HCT116 (cell line): ENCODE data around the gene ELK3. TPM values are rescaled to one million over a fixed set of nuclear protein-coding genes. Genes with fewer than 3 reads are reported as not detected.

Source experiments
- ATAC-seq: fragments of 200-7000 bp; cut with Tn5 transposase; 2 replicates; pipeline ENCODE4 v1.9.1; 2020; ENCODE audit warnings: mild to moderate bottlenecking, moderate library complexity
- BruUV-seq: library from RNA; stranded (reverse); fragments of 400-500 nt; replicated peaks from 2 replicates; lab custom pipeline; 2021; lab: Mats Ljungman, UMichigan
- CTCF ChIA-PET: fragments of 300-600 bp; sonication (Branson Sonifier 250); formaldehyde crosslinking; loops from one replicate; lab custom pipeline; 2021; ENCODE audit warnings: antibody characterized with exemption; lab: Charles Lee
- POLR2A ChIA-PET: fragments of 300-600, 350-600 bp; sonication (Branson Sonifier 250); formaldehyde crosslinking; loops from one replicate; lab custom pipeline; 2021; ENCODE audit warnings: antibody characterized with exemption; lab: Charles Lee
- RAD21 ChIA-PET, 2 experiments: fragments of 300-600 bp; sonication (Branson Sonifier 250); formaldehyde crosslinking; loops; one replicate each; lab custom pipeline; 2023; ENCODE audit warnings: low total read pairs in 2 of 2; ENCODE audit not compliant: uncharacterized antibody in 2 of 2, unreplicated experiment in 2 of 2, low non-redundant PET in 1 of 2; lab: Charles Lee
- DNase-seq: peaks from one replicate; pipeline ENCODE4 v3.0.0-alpha.2; 2010; ENCODE audit warnings: low read depth, low spot score
- H2AFZ ChIP-seq: fragments of 200-600 bp; shearing (Covaris generic), sonication (generic); 2 replicates; pipeline ENCODE4 v1.6.1; 2017; ENCODE audit warnings: low read depth, mixed run types, mixed read lengths, antibody characterized with exemption, low read length; ENCODE audit not compliant: poor library complexity, severe bottlenecking
- H3K27ac ChIP-seq: 2 replicates; pipeline ENCODE4 v1.5.1; 2012; ENCODE audit warnings: low read depth, low read length
- H3K27me3 ChIP-seq: fragments of 200-600 bp; sonication (generic); 2 replicates; pipeline ENCODE4 v1.6.1; 2016; ENCODE audit warnings: mixed run types, low read length, mixed read lengths; ENCODE audit not compliant: insufficient read depth
- H3K36me3 ChIP-seq, 2 experiments: fragments of 200-500 bp in 1 of 2; fragments of 200-600 bp in 1 of 2; sonication (Bioruptor generic) in 1 of 2; sonication (generic) in 1 of 2; 2 replicates each; pipeline versions ENCODE4 v1.5.1 to v1.6.1; 2014 to 2016; ENCODE audit warnings: low read length in 2 of 2, inconsistent platforms in 1 of 2, mixed read lengths in 1 of 2, mixed run types in 1 of 2; ENCODE audit not compliant: insufficient read depth in 2 of 2, control insufficient read depth in 1 of 2
- H3K4me1 ChIP-seq, 2 experiments: fragments of 200-600 bp in 1 of 2; sonication (generic) in 1 of 2; 2 replicates each; pipeline versions ENCODE4 v1.5.1 to v1.6.1; 2012 to 2017; ENCODE audit warnings: low read length in 2 of 2, inconsistent platforms in 1 of 2, mild to moderate bottlenecking in 1 of 2, mixed read lengths in 1 of 2, mixed run types in 1 of 2, moderate library complexity in 1 of 2; ENCODE audit not compliant: insufficient read depth in 2 of 2, control insufficient read depth in 1 of 2
- H3K4me2 ChIP-seq: fragments of 200-600 bp; sonication (generic); 2 replicates; pipeline ENCODE4 v1.6.1; 2017; ENCODE audit warnings: mixed run types, low read length, mixed read lengths
- H3K4me3 ChIP-seq, 2 experiments: fragments of 200-600 bp in 1 of 2; sonication (generic) in 1 of 2; replicated peaks in 1 of 2; 2 replicates each; pipeline ENCODE4 v1.5.1; 2011 to 2016; ENCODE audit warnings: low read length in 2 of 2, control low read depth in 1 of 2, low read depth in 1 of 2, mild to moderate bottlenecking in 1 of 2, mixed read lengths in 1 of 2, mixed run types in 1 of 2
- H3K79me2 ChIP-seq: fragments of 200-600 bp; sonication (generic); 2 replicates; pipeline ENCODE4 v1.6.1; 2017; ENCODE audit warnings: mild to moderate bottlenecking, mixed run types, low read length, moderate library complexity, mixed read lengths; ENCODE audit not compliant: insufficient read depth
- H3K9ac ChIP-seq: fragments of 200-600 bp; sonication (generic); 2 replicates; pipeline ENCODE4 v1.6.1; 2016; ENCODE audit warnings: low read length, mixed read lengths
- H3K9me2 ChIP-seq: fragments of 200-600 bp; sonication (generic), shearing (Covaris generic); 2 replicates; pipeline ENCODE4 v1.6.1; 2017; ENCODE audit warnings: mixed run types, mild to moderate bottlenecking, moderate library complexity; ENCODE audit not compliant: insufficient read depth
- H3K9me3 ChIP-seq, 2 experiments: fragments of 200-500 bp in 1 of 2; fragments of 200-600 bp in 1 of 2; sonication (Bioruptor generic) in 1 of 2; sonication (generic) in 1 of 2; 2 replicates each; pipeline ENCODE4 v1.6.1; 2014 to 2017; ENCODE audit warnings: low read length in 2 of 2, mixed read lengths in 2 of 2, inconsistent platforms in 1 of 2, low read depth in 1 of 2, mild to moderate bottlenecking in 1 of 2, mixed run types in 1 of 2, moderate library complexity in 1 of 2; ENCODE audit not compliant: control insufficient read depth in 1 of 2, insufficient read depth in 1 of 2
- H4K20me1 ChIP-seq: fragments of 200-600 bp; sonication (generic), shearing (Covaris generic); 2 replicates; pipeline ENCODE4 v1.6.1; 2017; ENCODE audit warnings: mixed run types, mild to moderate bottlenecking, moderate library complexity; ENCODE audit not compliant: insufficient read depth
- CBX3 ChIP-seq: IDR thresholded peaks from 2 replicates; pipeline ENCODE4 v1.6.1; 2012; ENCODE audit warnings: low read depth
- CEBPB ChIP-seq: IDR thresholded peaks from 2 replicates; pipeline ENCODE4 v1.6.1; 2012; ENCODE audit warnings: low read depth
- EGR1 ChIP-seq: IDR thresholded peaks from 2 replicates; pipeline ENCODE4 v1.6.1; 2012; ENCODE audit warnings: low read depth
- ELF1 ChIP-seq: IDR thresholded peaks from 2 replicates; pipeline ENCODE4 v1.6.1; 2012; ENCODE audit warnings: low read depth, borderline replicate concordance
- EZH2 ChIP-seq: fragments of 200-600 bp; sonication (generic); IDR thresholded peaks from 2 replicates; pipeline ENCODE4 v1.6.1; 2017; ENCODE audit warnings: antibody characterized with exemption, mixed run types
- EZH2phosphoT487 ChIP-seq: fragments of 200-600 bp; IDR thresholded peaks from 2 replicates; pipeline ENCODE4 v1.6.1; 2018; ENCODE audit warnings: antibody characterized with exemption, borderline replicate concordance
- FOSL1 ChIP-seq: IDR thresholded peaks from 2 replicates; pipeline ENCODE4 v1.6.1; 2012; ENCODE audit warnings: low read depth
- JUND ChIP-seq: IDR thresholded peaks from 2 replicates; pipeline ENCODE4 v1.6.1; 2012
- POLR2A ChIP-seq: IDR thresholded peaks from 2 replicates; pipeline ENCODE4 v1.7.0; 2011; ENCODE audit warnings: borderline replicate concordance; ENCODE audit not compliant: insufficient read depth, insufficient read length; ENCODE audit errors: extremely low read depth
- POLR2AphosphoS5 ChIP-seq: IDR thresholded peaks from 2 replicates; pipeline ENCODE4 v1.6.1; 2011; ENCODE audit warnings: mild to moderate bottlenecking, low read depth, low read length, moderate library complexity
- RAD21 ChIP-seq: IDR thresholded peaks from 2 replicates; pipeline ENCODE4 v1.6.1; 2012; ENCODE audit warnings: low read depth, mild to moderate bottlenecking
- SP1 ChIP-seq: IDR thresholded peaks from 2 replicates; pipeline ENCODE4 v1.6.1; 2012; ENCODE audit warnings: low read depth
- SRF ChIP-seq: IDR thresholded peaks from 2 replicates; pipeline ENCODE4 v1.6.1; 2012; ENCODE audit warnings: low read depth
- TCF7L2 ChIP-seq: IDR thresholded peaks from 2 replicates; pipeline ENCODE4 v1.7.0; 2011; ENCODE audit warnings: borderline replicate concordance, inconsistent platforms; ENCODE audit not compliant: insufficient read depth, insufficient read length; ENCODE audit errors: extremely low read depth
- YY1 ChIP-seq: IDR thresholded peaks from 2 replicates; pipeline ENCODE4 v1.6.1; 2011; ENCODE audit warnings: low read length, low read depth, moderate library complexity, mild to moderate bottlenecking; ENCODE audit not compliant: insufficient replicate concordance; ENCODE audit errors: extremely low read depth
- ZFX ChIP-seq: fragments of 450-650 bp; IDR thresholded peaks from 2 replicates; pipeline ENCODE4 v1.6.1; 2017
- intact Hi-C: fragments of 100-400 bp; cut with micrococcal nuclease; formaldehyde crosslinking; loops from 2 replicates; pipeline ENCODE4 v1.10.0; 2022
- total RNA-seq: library from RNA; stranded (reverse); gene quantifications from one replicate; pipeline ENCODE4 v1.2.1, GENCODE V29; 2021; ENCODE audit not compliant: unreplicated experiment
- TF ChIP-seq, protein P1 (sequence below): IDR thresholded peaks from 2 replicates; pipeline ENCODE4 v1.6.1; 2011; ENCODE audit warnings: mild to moderate bottlenecking, low read length, moderate library complexity; ENCODE audit not compliant: insufficient replicate concordance; ENCODE audit errors: extremely low read depth
- TF ChIP-seq, protein P2 (sequence below): IDR thresholded peaks from 2 replicates; pipeline ENCODE4 v1.6.1; 2012
- TF ChIP-seq, protein P3 (sequence below): IDR thresholded peaks from 2 replicates; pipeline ENCODE4 v1.6.1; 2012

ELK3 gene
- total RNA-seq, 1 experiment from 2014 or later: 45.6 TPM

DNA sequence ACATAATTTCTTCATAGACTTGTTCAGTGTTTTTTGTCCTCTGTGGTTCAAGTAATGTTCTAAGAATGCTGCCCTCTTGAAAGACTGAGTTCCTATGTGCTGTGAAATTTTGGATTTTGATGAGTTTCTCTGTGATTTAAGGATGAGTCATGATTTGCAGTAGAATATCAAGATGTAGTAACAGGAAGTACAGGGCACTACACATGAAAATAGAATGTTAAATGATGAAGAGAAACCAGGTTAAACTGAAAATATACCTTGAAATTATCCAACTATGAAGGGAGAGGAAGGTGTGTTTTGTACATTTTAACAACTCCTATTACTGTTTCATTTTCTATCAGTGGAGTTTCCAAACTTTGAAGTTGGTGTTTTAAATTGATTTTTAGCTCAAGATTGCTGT is 4.8 kb downstream of the ELK3 start (continued):
- TF ChIP-seq, protein P1, sequence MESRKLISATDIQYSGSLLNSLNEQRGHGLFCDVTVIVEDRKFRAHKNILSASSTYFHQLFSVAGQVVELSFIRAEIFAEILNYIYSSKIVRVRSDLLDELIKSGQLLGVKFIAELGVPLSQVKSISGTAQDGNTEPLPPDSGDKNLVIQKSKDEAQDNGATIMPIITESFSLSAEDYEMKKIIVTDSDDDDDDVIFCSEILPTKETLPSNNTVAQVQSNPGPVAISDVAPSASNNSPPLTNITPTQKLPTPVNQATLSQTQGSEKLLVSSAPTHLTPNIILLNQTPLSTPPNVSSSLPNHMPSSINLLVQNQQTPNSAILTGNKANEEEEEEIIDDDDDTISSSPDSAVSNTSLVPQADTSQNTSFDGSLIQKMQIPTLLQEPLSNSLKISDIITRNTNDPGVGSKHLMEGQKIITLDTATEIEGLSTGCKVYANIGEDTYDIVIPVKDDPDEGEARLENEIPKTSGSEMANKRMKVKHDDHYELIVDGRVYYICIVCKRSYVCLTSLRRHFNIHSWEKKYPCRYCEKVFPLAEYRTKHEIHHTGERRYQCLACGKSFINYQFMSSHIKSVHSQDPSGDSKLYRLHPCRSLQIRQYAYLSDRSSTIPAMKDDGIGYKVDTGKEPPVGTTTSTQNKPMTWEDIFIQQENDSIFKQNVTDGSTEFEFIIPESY: no peak
- TF ChIP-seq, protein P2, sequence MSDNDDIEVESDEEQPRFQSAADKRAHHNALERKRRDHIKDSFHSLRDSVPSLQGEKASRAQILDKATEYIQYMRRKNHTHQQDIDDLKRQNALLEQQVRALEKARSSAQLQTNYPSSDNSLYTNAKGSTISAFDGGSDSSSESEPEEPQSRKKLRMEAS: peak; percentile 48; the same call in 1 of the 2 replicates
- TF ChIP-seq SRF (peak; percentile 82), ELF1 (peak; percentile 51; the same call in 1 of the 2 replicates), CBX3 (peak; percentile 80; the same call in 1 of the 2 replicates), JUND (peak; percentile 98), EZH2 (no peak), CEBPB (peak; percentile 95), RAD21 (peak; percentile 38), POLR2A (no peak), SP1 (peak; percentile 96), YY1 (peak; percentile 28), EZH2phosphoT487 (no peak)
- TF ChIP-seq, protein P3, sequence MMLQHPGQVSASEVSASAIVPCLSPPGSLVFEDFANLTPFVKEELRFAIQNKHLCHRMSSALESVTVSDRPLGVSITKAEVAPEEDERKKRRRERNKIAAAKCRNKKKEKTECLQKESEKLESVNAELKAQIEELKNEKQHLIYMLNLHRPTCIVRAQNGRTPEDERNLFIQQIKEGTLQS: no peak; the same call in 1 of the 2 replicates
- TF ChIP-seq, all 23 proteins: peak for 13

DNA sequence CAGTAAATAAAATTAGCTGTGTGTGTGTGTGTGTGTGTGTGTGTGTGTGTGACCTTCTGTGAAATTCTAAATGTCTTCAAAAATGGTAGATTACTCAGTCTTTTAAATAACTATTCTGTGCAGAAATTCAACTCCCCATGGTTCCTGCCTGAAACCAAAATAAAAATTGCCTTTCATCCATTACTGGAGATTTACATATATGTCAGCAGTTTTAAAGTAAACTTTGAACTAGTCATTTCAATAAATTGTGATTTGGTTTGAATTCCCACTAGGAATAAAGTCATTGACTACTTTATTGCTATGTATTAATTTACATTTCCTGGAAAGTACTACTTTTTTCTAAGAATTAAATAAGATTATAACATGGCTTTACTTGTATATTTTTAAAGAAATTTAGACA is 5.3 kb downstream of the ELK3 start:
- H3K36me3 ChIP-seq: no peaks in the 10 kb centered on the region
- H3K27ac ChIP-seq: peak overlapping the region; percentile 94
- ChIA-PET CTCF (interaction anchor here (1.6 kb wide), 1 partner anchor 16 kb away, joined by 5 read pairs; no protein-coding TSS in a partner anchor), RAD21 (no interaction called here), POLR2A (interaction anchor here (0.5 kb wide), 1 partner anchor 258 kb away, joined by 3 read pairs; no protein-coding TSS in a partner anchor)
- no peak overlapping the region for H2AFZ ChIP-seq
- no TSS peak for BruUV-seq
- H3K9ac ChIP-seq: peak overlapping the region; percentile 62
- no peaks in the 10 kb centered on the region for H4K20me1 ChIP-seq
- DNase-seq (no peak), ATAC-seq (no peak)
- no peaks in the 10 kb centered on the region for H3K9me3 ChIP-seq
- H3K79me2 ChIP-seq: peaks cover 94% of the 10 kb centered on the region
- peak overlapping the region; percentile 97 for H3K4me2 ChIP-seq
- intact Hi-C loops: loop anchor here (5.0 kb wide), 2 partner anchors 137 to 152 kb away; no protein-coding TSS in a partner anchor
- H3K27me3 ChIP-seq: no peaks in the 10 kb centered on the region
- H3K9me2 ChIP-seq: no peaks in the 10 kb centered on the region
- H3K4me1 ChIP-seq: peaks cover 37 to 59% of the 10 kb centered on the region in 2 experiments
- H3K4me3 ChIP-seq: peak overlapping the region in 1 of 2 experiments; percentile 38; a peak in 3 of 4 replicates
- TF ChIP-seq CEBPB (no peak), EZH2 (no peak), SP1 (no peak), CBX3 (no peak), FOSL1 (no peak), YY1 (no peak), EGR1 (no peak), ZFX (no peak), TCF7L2 (no peak), POLR2AphosphoS5 (no peak)
- TF ChIP-seq, protein P3: no peak
- TF ChIP-seq, protein P2: no peak
